ENCODE results near the gene AP1G1.
"Not testable (repeated sequence)": the region's sequence is repeated elsewhere in the genome, so short reads cannot be mapped to it uniquely, and the experiment has no call there.

AP1G1 gene

DNA sequence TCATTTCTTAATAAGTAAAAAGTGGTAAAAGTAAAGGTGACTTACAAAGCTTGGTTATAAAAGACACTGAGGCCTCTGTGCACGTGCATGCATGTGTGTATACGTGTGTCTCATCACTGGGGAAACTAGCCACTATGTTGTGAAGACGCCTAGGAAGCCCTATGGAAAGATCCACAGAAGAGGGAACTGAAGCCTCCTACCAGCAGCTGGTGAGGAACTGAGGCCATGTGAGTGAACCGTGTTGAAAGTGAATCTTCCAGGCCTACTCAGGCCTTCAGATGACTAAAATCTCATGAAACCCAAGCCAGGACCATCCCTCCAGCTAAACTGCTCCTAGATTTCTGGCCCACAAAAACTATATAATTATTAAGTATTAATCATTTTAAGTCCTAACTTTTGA is 107.8 kb downstream of the AP1G1 start:
- no peak for DNase-seq (ENCODE audit: low read depth)

DNA sequence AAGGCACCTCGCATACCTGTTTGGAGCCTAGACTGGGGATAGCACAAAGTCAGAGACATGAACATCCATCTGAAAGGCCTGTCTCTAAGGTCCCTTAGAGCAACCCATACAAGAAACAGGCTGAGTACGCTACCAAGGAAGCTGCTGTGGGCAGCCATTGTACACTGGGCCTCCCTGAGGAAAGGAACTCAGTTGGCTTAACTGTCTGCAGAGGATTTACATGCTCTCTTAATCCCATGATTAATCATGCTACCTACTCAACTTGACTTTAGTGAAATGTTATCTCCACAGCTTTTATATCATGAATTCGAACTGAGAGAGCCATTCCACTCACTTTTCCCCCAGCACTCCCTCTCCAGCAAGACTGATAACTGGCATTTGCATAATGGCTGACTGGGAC is 110.1 kb downstream of the AP1G1 start:
- no peak for DNase-seq (ENCODE audit: low read depth)

DNA sequence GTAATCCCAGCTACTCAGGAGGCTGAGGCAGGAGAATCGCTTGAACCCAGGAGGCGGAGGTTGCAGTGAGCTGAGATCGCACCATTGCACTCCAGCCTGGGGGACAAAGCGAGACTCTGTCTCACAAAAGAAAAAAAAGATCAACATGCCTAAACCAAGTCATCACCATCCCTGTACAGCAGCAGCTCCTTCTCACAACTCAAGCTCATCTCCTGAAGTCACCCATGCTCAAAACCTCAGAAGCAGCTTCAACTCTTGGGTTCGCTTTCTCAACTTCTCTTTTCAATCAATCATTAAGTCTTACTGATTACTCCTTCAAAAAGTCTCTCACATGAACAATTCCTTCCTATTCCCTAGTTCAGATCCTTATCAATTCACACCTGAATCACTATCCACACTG is 115.5 kb downstream of the AP1G1 start:
- no peak for DNase-seq (ENCODE audit: low read depth)

DNA sequence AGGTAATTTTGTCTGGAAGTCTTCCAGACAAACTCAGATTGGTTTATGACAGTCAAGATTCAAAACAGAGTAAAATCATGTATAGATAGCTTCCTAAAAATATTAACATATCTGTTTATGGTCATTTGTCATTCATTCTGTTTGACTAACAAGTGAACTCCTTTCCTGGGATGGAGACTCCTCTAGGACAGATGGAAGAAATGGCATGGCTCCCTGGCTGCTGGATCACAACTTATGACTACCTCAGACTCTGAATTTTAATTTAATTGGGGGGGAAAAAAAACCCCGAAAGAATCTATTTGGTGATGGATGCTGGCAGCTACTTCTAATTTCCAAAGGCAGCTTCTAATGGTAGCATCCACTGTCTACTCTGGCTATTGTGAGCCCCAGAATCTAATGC is 118.7 kb downstream of the AP1G1 start:
- DNase-seq (ENCODE audit: low read depth): no peak

DNA sequence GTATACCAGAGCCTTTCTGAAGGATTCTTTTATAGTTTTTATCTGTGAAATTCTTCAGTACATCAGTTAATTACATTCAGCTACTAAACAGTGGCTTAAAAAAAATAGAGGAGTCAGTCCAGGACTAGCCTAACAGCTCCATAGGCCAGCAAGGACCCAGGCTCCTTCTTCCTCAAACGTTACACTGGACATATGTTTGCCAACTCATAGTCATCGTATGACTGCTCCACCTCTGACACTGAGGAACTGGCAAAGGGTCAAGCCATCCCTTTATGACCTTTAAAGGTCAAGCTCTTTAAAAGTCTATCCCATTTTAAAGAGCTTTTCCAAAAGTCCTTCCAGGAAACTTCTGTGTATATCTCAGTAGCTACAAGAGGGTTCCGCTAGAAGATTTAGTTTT is 120.8 kb downstream of the AP1G1 start:
- DNase-seq (ENCODE audit: low read depth): no peak

DNA sequence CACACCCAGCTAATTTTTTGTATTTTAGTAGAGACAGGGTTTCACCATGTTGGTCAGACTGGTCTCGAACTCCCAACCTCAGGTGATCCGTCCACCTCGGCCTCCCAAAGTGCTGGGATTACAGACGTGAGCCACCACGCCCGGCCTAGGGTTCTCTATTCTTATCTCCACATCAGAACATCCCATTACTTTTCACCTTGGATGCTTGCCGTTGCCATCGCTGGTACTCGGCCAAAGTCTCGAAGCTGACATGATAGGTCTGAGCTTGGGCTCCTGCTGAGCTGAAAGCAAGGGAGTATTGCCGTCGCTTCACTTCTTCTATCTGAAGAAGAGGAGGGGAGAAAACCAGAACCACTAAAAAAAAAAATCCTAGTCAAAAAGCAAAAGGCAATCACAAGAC is 124.4 kb downstream of the AP1G1 start:
- DNase-seq (ENCODE audit: low read depth): not testable (repeated sequence)

DNA sequence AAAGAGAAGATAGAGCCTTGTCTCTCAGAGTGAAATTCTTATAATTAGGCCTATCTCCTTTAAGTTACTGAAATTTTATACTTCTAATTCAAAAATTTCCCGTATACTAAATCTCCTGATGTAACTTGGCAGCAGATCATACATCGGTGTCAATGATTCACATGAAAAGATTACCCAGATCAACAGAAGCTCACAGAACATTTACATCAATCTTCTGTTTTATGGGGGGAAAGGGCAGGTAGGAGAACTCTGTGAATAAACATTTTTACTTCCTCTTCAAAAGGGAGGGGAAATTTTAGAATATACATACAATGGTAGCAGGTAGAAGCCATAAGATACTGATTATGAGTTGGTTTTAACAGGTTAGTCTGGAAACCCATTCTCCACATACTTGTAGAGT is 127.3 kb downstream of the AP1G1 start:
- DNase-seq (ENCODE audit: low read depth): no peak
